ENCODE data around the gene RPS6KL1.

- no peak for TF ChIP-seq EZH2 (IDR thresholded peaks at IDR 0.05; ENCODE audit: low read depth)
- TF ChIP-seq CTCF (conservative IDR thresholded peaks at IDR 0.05) = no peak
Measured at GRCh38 chr14:74954947-74955228, 31.8 kb upstream of the RPS6KL1 start.

Data from PC-9 (cell line).